GM19035 (cell line): ENCODE measurements around the gene MEIKIN.

Experiments used
- ATAC-seq: cut with Tn5 transposase; IDR thresholded peaks from one replicate; pipeline ENCODE4 v1.9.1; 2021; ENCODE audit not compliant: unreplicated experiment

The MEIKIN gene

GRCh38 chr5:131974016-131974415 lies 28.6 kb upstream of the MEIKIN start:
- no peak for ATAC-seq

- ATAC-seq: no peak
Measured at GRCh38 chr5:131973089-131973712, 27.7 kb upstream of the MEIKIN start.

- no peak for ATAC-seq
Measured at GRCh38 chr5:131968396-131968954, 23.0 kb upstream of the MEIKIN start.

- no peak for ATAC-seq
Measured at GRCh38 chr5:131966551-131966950, 21.1 kb upstream of the MEIKIN start.

- ATAC-seq: no peak
Measured at GRCh38 chr5:131965826-131966415, 20.5 kb upstream of the MEIKIN start.

- no peak for ATAC-seq
Measured at GRCh38 chr5:131959906-131960305, 14.4 kb upstream of the MEIKIN start.

- no peak for ATAC-seq
Measured at GRCh38 chr5:131959136-131959535, 13.7 kb upstream of the MEIKIN start.

GRCh38 chr5:131957721-131958441 lies 12.4 kb upstream of the MEIKIN start:
- no peak for ATAC-seq

GRCh38 chr5:131953969-131954368 lies 8.5 kb upstream of the MEIKIN start:
- no peak for ATAC-seq

- ATAC-seq: no peak
Measured at GRCh38 chr5:131952301-131952857, 6.9 kb upstream of the MEIKIN start.

- no peak for ATAC-seq
Measured at GRCh38 chr5:131950706-131951105, 5.2 kb upstream of the MEIKIN start.

- no peak for ATAC-seq
Measured at GRCh38 chr5:131947445-131947844, 2.0 kb upstream of the MEIKIN start.

- no peak for ATAC-seq
Measured at GRCh38 chr5:131944702-131945550, 537 bp downstream of the MEIKIN start.

GRCh38 chr5:131943916-131944315 lies 1.5 kb downstream of the MEIKIN start:
- no peak for ATAC-seq

GRCh38 chr5:131942016-131942415 lies 3.4 kb downstream of the MEIKIN start:
- no peak for ATAC-seq

- no peak for ATAC-seq
Measured at GRCh38 chr5:131939690-131940345, 5.6 kb downstream of the MEIKIN start.

GRCh38 chr5:131932235-131932634 lies 13.2 kb downstream of the MEIKIN start:
- ATAC-seq: no peak

GRCh38 chr5:131928957-131929356 lies 16.5 kb downstream of the MEIKIN start:
- no peak for ATAC-seq

- ATAC-seq: no peak
Measured at GRCh38 chr5:131926168-131926567, 19.3 kb downstream of the MEIKIN start.

GRCh38 chr5:131916481-131916880 lies 29.0 kb downstream of the MEIKIN start:
- no peak for ATAC-seq
